Measurements from ENCODE around the gene MAPKAPK3.

DNA sequence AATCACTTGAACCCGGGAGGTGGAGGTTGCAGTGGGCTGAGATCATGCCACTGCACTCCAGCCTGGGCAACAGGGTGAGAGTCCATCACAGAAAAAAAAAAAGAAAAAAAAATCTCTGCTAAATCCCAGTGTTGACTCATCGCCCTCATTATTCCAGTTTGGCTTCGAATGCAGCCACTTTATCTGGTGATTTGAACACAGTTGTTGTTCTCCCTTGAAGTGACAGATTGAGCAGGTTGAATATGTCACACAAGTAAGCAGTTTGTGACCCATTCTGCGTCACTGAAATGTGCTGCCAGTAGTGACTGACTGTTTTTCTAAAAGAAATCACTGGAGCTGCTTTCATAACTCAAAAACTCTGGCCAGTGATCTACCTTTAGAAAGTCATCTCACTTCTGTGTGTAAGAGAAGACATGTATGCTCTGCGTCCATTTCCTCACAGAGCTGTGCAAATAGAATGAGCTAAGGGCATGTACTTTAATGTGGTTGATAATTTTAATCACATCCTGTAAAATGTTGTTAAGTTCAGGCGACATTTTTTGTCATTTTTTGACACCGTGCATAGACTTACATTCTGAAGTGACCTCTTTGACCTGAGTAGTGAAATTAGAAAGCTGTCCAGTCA lies 70.3 kb downstream of the MAPKAPK3 start:
- TF ChIP-seq, protein P1, sequence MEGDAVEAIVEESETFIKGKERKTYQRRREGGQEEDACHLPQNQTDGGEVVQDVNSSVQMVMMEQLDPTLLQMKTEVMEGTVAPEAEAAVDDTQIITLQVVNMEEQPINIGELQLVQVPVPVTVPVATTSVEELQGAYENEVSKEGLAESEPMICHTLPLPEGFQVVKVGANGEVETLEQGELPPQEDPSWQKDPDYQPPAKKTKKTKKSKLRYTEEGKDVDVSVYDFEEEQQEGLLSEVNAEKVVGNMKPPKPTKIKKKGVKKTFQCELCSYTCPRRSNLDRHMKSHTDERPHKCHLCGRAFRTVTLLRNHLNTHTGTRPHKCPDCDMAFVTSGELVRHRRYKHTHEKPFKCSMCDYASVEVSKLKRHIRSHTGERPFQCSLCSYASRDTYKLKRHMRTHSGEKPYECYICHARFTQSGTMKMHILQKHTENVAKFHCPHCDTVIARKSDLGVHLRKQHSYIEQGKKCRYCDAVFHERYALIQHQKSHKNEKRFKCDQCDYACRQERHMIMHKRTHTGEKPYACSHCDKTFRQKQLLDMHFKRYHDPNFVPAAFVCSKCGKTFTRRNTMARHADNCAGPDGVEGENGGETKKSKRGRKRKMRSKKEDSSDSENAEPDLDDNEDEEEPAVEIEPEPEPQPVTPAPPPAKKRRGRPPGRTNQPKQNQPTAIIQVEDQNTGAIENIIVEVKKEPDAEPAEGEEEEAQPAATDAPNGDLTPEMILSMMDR (IDR thresholded peaks at IDR 0.05), result no peak
- TF ChIP-seq EP300 (IDR thresholded peaks at IDR 0.05) (no peak), POLR2A (IDR thresholded peaks at IDR 0.05) (no peak)

All from ovary (tissue), 3 donors.